ENCODE results near the gene KIF26B.
"Not testable (repeated sequence)": the region's sequence is repeated elsewhere in the genome, so short reads cannot be mapped to it uniquely, and the experiment has no call there.

The KIF26B gene

GRCh38 chr1:245154429-245155271 is at the start of gene KIF26B:
Gene KIF26B (plus strand): TSS chr1:245154985. CDS start chr1:245155425, 440 bp downstream.
- peak; percentile 57 for DNase-seq

DNA sequence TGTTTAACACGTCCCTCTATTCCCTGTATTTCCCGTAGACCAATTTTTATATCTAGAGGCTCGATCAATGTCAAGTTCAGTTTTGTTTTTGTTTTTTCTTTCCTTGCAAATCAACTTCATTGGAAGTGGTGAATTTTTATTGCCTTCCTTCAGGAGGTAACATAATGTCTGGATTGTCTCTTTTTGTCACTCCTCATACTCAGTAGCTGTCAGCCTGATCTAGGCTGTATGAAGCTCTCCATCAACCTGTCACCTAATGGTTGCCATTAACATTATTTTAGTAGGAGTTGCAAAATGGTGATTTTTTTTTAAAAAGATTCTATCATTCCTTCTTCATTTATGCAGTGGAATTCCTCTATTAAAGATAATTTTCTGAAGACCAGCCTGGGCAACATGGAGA is 49.7 kb upstream of the KIF26B start:
- DNase-seq = no peak

DNA sequence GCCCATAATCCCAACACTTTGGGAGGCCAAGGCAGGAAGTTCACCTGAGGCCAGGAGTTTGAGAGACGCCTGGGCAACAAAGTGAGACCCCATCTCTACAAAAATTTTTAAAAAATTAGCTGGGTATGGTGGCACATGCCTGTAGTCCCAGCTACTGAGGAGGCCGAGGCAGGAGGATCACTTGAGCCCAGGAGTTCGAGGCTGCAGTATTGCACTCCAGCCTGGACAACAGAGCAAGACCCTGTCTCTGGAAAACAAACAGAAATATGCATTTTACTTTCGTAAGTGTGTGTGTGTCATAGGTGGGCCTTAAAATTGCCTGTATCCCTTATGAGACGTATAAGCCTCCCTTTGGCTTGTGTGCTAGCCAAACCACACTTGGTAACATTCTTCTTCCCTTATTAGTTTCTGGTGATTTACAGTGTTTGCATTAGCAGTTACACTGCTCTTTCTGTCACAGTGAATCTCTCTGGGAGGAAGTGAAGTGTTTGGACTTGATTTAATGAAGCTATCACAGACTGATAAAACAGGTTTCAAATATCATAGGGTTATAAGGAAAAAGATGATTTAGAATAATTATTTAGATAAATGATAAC is 48.9 kb upstream of the KIF26B start:
- DNase-seq = no peak

- no peak for DNase-seq
Measured at GRCh38 chr1:245107776-245108114, 47.0 kb upstream of the KIF26B start.

DNA sequence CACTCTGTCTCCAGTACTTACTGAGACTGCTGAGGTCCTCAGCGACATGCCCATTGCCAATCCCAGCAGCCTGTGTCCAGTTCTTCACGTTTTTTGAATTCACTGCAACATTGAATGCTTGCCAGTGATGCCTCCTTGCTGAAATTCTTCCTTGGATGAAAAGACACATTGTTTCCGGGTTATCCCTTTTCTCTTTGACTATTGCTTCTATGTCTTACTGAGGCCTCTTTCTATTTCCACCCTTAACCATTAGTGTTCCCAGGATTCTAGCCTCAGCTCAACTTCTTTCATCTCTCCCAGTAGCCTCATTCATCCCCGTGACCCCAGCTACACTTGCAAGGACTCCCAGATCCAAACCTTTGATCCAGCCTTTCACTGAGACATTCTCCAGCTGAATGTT is 46.5 kb upstream of the KIF26B start:
- DNase-seq = no peak

DNA sequence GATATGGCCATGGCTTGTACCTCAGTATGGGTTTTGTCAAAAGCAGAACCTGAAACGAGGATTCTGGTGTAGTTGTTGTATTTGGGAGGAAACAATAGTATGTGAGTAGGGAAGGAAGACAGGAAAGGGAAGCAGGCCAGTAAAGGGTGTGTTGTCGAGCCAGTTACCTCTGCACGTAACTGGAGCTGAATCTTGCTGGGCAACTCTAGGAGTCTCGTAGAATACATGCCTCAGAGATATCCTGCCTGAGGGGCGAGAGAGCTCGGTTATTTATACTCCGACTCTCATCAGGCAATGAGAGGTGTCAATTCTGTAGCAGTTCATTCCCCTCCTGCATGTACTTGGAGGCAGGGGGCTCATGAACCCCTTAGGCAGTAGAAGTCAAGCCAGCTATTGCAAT is 45.9 kb upstream of the KIF26B start:
- no peak for DNase-seq

GRCh38 chr1:245110406-245110805 is 44.4 kb upstream of the KIF26B start:
- DNase-seq = no peak

DNA sequence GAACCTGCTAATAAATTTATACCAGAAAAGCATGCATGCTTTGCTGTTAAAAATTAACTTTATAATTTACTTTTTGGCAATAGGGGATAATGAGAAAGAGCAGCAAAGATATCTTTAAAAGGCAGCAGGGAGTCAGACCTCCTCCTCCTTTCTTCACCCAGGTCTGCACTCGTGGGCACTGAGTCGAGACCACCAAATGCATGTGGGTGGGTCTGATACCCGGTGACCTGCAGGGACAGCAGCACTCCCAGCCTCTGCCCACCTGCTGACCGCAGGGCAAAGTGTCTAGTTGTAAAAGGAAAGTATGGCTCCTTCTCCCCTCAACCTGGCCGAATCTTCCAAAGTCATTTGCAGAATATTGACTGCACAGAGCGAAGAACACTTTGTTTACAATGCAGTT is 43.7 kb upstream of the KIF26B start:
- DNase-seq = no peak

DNA sequence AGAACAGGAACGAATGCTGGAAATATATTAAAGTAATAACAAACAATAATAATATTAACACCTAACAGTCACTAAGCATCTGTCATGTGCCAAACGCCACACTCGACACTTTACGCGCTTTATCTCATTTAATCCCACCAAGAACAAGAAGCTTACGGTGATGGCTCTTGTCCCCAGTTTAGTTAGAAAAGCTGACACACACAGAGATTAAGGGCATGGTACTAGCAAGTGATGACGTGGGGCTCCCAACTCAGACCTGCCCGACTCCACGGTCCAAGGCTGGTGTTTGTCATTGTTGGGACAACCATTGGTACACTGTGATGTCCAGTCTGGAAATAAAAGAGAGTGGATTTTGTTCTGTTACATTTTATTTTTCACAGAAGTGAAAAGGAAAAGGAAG is 41.1 kb upstream of the KIF26B start:
- no peak for DNase-seq

- DNase-seq = no peak
Measured at GRCh38 chr1:245116131-245116530, 38.7 kb upstream of the KIF26B start.

GRCh38 chr1:245116751-245117150 is 38.0 kb upstream of the KIF26B start:
- no peak for DNase-seq

DNA sequence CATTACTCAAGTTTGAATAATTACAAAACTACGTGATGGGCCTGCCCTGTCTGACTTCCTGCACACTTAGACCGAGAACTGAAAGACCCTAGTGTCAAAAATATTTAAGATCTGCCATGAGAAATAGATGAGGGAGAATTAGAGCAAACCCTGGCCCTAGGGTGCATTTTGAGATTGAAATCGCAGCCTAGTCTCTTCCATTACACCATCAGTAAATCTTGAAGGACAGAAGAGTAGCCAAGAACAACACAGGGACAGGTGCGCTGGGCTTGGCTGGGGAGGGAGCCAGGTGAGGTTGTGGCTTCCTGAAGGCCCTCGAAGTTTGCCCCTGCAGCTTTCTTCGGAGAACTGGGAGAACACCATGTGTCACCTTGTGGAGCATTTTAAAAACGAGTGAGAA is 36.7 kb upstream of the KIF26B start:
- no peak for DNase-seq

GRCh38 chr1:245118806-245119205 is 36.0 kb upstream of the KIF26B start:
- no peak for DNase-seq

- DNase-seq = no peak
Measured at GRCh38 chr1:245121523-245121922, 33.3 kb upstream of the KIF26B start.

- no peak for DNase-seq
Measured at GRCh38 chr1:245124241-245124640, 30.5 kb upstream of the KIF26B start.

GRCh38 chr1:245124644-245125043 is 30.1 kb upstream of the KIF26B start:
- DNase-seq = no peak

DNA sequence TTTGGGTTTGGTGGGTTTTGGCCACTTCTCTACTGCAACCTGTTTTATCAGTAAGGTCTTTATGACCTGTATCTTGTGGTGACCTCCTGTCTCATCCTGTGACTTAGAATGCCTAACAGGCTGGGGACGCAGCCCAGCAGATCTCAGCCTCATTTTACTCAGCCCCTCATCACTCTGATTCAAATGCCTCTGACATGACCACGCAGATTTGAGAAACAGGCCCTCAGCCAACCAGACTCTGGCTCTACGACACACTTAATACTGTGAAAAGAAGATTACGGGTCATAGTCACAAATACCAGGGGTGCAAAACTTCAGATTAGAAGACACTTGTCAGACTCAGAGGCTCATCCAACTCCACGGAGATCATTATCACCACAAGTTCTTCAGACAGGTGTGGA is 28.3 kb upstream of the KIF26B start:
- no peak for DNase-seq

- DNase-seq = no peak
Measured at GRCh38 chr1:245128381-245129101, 26.2 kb upstream of the KIF26B start.

DNA sequence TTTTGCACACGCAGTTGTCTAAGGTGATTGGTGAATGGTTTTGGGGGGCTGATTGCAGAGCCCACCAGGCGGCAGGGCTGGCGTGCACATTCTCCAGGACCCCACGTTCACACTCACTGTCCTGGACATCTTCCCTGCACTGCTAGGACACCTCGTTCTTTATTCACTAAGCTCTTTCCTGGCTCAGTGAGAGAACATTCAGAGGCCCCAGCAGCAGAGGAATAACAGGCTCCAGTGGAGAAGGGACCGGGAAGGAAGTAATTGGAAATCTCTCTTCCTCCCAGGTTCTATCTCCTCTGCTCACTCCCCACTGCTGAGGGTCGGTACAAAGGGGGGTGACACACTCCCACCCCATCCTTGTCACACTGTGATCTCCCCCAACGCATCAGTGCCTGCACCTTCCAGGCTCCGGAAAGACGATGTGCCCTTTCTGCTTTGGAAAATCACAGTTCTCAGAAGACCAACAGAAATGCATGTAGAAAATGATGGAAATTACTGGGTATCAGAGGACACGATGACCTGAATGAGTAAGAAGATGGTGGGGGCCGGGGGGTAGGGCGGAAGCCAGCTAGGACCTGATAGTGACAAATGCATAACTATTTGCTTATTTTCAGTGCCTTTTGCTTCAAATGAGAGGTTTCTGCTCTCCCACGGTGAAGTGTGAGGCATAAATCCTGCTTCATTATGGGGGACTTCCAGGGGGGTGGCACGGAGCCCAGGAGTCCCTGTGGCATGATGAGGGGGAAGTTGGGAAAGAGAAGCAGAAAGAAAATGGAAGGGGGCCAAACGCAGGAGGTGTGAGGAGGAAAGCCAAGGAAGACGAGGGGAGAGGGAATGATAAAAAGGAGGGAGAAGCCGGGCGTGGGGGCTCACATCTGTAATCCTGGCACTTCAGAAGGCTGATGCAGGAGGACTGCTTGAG is 25.2 kb upstream of the KIF26B start:
- no peak for DNase-seq

GRCh38 chr1:245130281-245131025 is 24.3 kb upstream of the KIF26B start:
- not testable (repeated sequence) for DNase-seq

DNA sequence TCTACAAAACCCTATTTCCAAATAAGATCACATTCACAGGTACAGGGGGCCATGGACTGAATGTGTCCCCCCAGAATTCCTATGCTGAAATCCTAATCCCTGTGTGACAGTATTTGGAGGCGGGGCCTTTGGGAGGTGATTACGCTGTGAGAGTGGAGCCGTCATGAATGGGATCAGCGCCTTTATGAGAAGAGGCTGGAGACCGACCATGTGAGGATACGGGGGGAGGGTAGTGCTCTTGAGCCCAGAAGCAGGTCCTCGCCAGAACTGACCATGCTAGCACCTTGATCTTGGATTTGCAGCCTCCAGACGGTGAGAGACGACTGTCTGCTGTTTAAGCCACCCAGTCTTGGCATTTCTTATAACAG is 23.8 kb upstream of the KIF26B start:
- DNase-seq = no peak

DNA sequence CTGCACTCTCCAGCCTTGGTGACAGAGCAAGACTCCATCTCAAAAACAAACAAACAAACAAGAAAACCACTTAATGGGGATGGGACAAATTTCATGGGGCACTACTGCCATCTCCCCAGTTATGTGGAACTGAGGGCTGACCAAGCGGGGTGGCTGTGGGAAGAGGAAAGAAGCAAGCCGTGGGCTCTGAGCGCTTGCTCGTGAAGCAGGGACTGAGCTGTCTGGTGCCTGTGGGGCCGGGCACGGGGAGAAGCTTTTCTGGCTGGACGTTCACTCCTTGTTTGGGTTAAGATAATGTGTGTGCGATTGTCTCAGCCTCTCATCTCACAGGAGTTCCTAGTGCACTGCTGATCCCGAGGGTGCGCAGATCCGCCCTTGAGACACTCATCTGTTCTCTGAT is 22.0 kb upstream of the KIF26B start:
- no peak for DNase-seq
